Stimulated activated CD4-positive, alpha-beta T cell treated with anti-CD3 and anti-CD28 coated beads, Interleukin-1b, Interleukin-23, amount 100 ng/mL, for 1 hour (primary cell): ENCODE measurements around the gene SDR39U1.

Source experiments
- DNase-seq, 2 donors: peaks; one replicate each; pipeline ENCODE4 v3.0.0-alpha.2; 2020; ENCODE audit warnings: low read depth in 2 of 2

SDR39U1 gene

DNA sequence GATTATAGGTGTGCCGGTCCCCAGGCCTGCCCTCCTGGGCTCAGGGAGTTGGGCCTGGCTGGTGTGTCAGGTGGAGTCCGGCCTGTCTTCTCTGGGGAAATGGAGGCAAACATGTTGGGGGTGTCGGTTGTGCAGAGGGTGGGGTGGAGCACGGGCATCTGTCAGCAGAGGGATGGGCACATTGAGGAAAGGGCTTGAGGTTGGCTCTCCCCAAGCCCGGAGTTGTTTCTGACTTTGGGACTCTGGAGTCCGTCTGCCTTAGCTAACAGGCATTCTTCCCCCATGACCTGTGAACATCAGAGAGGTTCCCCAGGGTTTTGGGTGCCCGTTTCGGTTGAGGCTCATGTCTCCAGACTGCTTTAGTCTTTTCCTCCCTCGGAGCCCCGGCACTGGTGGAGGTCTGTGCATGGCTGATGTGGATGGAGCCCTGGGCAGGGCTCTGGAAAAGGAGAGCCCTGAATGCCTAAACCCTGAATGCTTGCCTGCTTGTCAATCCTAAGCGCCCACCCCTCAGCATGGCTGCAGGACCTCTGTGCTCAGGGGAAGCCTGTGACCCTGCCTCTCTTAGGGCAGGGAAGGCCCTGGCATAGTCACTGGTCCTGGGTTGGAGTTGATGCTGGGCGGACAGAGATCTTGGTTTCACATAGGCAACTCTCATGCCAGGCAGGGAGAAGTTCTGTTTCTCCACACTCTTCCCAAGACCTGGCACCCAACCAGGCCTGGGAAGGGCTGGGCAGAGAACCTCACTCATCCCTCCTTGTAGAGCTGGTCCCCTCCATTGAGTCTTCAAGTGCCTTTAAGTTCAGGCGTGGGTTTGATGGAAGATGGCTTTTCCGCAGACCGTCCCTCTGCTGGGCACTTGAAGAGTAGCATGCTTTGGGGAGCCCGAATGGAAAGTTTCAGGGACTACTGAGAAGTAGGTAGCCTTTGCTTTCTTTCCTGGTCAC lies 30.9 kb downstream of the SDR39U1 start:
- no peak for DNase-seq

DNA sequence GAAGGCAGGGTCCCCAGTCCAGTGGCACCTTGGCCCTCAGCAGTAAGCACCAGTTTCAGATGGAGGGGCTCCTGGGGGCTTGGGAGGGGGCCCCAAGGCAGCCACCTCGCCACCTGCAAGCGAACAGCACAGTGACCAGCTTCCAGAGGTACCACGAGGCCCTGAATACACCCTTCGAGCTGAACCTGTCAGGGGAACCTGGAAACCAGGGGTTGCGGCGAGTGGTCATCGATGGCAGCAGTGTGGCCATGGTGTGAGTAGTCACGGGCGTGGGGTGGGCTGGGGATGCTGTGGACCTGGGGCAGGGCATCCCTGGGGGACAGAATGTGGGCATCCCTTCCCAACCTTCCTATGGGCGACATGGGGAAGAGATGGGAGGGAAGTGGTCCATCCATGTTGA lies 32.6 kb downstream of the SDR39U1 start:
- no peak for DNase-seq

DNA sequence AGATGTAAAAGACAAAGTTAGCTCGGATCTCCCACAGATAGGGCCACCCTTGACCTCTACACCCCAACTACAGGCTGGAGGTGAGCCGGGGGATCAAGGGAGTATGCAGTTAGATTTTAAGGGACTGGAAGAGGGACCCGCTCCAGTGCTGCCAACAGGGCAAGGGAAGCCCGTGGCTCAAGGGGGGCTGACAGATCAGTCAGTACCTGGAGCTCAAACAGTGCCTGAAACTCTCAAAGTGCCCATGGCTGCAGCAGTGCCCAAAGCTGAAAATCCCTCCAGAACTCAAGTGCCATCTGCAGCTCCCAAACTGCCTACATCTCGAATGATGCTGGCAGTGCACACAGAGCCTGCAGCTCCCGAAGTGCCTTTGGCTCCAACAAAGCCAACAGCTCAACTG lies 33.4 kb downstream of the SDR39U1 start:
- no peak for DNase-seq

DNA sequence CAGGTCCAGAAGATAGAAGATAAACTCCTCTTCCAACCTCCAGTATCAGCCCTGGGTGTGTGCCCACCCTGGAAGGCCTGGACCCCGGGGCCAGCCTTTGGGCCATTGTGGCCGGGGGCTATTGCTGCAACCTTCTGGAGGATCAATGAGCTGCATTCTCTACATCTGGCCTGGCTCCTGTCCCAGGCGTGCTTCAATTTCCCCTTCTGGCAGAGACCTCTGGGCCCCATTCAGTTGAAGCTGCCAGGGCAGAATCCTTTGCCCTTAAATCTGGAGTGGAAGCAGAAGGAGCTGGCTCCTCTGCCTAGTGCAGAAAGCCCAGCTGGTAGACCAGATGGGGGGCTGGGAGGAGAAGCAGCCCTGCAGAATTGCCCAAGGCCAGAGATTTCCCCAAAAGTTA lies 33.8 kb downstream of the SDR39U1 start:
- DNase-seq, result no peak

DNA sequence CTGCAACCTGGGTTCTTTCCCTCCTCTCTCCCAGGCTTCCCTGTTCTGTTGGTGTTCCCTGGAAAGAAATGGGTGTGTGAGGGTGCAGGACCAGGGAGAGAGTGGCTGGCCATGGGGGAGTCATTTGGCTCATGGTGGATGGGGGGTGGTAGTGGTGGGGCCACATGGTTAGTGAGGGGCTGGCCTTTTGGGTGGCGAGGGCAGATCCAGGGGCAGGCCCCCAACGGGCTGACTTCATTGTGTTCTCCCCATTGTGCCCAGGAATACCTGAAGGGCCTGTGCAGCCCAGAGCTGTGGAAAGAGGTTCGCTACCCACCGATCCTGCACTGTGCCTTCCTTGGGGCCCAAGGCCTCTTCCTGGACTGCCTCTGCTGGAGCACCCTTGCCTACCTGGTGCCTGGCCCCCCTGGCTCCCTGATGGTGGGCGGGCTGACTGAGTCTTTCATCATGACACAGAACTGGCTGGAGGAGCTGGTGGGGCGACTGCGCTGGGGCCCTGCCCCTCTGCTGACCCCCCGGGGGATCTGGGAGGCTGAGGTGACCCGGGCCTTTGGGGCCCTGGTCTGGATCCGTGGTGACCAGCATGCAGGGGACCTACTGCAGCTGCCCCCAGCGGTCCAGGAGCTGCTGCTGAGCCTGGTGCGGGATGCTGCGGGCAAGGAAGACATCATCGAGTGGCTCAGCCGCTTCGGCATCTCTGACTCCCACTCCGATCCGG lies 34.8 kb downstream of the SDR39U1 start:
- no peak for DNase-seq

DNA sequence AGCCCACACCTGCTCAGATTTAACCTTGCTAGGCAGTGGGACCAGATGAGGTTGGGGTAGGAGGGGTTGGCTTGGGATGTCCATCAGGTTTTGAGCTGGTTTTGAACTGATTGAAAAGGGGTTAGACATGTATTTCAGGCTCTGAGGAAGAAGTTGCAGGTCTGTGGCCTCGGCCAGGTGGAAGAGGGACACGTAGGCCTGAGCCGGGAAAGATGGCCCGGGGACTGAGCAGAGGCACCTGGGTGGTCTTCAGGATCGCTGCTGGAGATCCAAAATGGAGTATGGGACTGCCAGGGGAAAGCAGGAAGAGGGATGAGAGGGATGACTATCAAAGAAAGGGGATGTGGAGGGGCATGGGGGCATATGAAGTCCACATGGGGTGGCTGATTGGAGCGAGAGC lies 36.2 kb downstream of the SDR39U1 start:
- no peak for DNase-seq

DNA sequence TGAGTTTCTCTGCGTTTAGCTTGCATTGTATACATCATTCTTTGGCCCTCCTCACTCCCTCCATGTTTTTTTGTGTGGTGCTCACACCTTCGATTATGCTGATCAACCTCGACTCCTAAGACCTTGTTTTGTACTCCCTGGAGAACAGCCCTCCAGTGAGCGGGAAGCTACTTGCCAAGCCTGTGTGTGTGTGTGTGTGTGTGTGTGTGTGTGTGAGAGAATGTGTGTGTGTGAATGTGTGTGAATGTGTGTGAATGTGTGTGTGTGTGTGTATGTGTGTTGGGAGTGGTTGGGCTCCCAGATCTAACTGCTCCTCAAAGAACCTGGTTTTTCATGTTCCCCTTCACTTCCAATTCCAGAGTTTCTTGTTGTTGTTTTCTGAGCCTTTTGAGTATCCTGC lies 37.8 kb downstream of the SDR39U1 start:
- no peak for DNase-seq

DNA sequence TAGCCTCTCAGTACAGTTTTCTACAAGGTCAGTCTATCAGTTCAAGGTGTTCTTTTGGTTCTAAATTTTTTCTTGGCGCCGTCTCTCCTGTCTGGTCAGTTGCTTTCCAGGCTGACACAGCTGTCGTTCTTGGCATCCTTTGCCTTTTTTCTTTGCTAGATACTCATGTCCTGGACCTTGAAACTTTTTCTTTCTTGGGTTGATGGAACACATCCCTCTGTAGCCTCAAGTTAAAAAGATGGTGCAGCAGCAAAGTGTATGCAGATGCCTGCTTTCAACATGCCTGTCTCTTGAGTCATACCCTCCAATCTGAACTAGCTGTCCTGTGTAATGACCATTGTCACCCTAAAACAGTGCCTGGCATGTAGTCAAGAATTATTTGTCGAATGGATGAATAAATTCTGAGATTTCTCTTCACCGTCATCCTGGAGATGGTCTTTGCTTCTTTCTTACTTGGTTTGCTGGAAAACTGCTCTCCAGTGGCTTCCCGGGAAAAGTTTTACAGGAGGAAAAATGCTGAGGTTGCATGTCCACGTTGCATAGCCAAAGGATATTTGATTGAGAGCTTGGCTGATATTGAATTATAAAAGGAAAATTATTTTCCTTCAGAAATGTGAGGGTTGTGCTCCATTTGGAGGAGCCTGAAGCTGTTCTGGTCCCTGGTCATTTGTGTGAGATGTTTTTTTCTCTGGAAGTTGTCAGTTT lies 39.1 kb downstream of the SDR39U1 start:
- DNase-seq, result no peak

DNA sequence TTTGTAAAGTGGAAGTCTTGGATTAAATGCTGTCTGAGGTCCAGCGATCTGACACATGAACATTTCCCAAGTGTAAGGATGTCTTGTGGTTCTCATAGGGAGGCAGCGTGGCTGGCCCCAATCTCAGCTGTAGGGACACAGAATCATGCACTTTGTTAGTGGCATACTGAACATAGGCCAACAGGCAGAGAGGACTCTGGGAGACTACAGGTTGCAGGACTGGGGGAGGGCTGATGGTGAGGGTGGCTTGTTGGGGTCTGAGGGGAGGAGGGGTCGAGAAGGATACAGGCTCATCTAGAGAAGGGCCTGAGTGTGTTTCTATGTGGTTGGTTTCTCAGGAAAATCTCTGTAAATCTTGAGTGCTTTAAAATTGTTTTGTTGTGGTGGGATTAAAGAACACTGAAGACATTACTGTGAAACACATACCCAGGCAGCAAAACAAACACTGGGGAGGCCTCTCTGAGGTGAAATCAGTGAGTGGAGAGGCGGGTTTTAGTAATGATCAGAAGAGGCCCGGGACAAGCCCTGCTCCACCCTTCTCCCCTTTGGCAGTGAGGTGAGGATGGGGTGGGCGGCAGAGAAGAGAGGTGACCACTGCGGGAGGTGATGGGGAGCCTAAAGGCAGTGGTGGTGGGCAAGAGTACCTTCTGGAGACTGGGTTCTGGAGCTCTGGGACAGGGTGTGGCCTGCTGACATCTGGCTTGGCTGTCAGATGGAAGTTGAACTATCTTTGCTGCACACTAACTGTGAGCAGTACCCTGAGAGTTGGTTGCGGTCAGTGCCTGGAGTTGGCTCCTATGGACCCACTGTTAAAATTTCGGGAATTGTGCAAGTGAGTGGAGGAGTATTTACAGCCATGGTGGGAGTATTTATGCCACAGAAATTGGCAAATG lies 40.5 kb downstream of the SDR39U1 start:
- no peak for DNase-seq

DNA sequence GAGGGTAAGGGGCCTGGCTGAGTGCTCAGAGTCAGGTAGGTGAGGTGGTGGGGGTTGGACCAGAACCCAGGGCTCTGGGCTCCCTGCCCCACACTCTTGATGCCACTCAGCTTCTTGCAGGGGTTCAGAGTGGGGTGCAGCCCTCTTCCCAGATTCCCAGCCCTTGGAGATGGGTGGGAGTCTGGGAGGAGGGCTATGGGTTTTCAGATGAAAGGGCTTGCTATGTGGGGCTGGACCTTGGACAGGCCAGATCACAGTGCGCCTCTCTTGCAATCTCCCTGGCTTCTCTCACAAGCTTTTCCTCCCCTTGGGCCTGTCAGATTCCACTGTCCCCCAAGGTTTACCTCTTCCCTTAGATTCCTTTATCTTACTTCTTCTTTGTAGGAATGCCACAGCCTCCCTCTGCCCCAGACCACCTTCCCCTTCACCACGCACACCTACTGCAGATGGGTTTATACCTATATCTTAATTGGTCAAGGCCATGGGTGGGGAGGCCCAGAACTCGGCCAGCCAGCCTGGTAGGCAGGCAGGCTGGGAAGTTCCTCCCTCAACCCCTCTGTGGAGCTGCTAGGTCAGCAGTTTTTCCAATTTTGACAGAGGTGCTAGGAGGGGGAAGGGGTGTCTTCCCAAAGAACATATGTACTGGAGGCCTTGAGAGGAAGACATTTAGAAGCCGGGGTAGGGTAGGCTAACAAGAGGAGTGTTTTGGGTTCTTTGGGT lies 42.4 kb downstream of the SDR39U1 start:
- DNase-seq, result no peak

DNA sequence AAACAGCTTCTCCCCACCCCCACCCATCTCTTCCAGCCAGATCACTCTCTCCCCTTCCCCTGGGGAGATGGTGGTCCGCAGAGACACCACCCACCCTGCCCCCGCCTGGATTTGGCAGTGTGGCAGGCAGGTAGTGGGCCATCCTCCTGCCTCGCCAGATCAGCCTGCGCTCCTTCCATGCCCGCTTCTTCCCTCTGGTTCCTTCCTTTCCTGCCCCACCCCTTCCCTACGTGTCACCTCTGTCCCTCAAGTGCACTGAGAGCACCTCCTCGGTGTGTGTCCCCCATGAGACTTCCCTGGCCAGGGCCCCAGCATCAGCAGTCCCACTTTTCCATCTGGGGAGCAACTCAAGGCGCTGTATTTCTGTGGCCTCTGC lies 43.1 kb downstream of the SDR39U1 start:
- no peak for DNase-seq

DNA sequence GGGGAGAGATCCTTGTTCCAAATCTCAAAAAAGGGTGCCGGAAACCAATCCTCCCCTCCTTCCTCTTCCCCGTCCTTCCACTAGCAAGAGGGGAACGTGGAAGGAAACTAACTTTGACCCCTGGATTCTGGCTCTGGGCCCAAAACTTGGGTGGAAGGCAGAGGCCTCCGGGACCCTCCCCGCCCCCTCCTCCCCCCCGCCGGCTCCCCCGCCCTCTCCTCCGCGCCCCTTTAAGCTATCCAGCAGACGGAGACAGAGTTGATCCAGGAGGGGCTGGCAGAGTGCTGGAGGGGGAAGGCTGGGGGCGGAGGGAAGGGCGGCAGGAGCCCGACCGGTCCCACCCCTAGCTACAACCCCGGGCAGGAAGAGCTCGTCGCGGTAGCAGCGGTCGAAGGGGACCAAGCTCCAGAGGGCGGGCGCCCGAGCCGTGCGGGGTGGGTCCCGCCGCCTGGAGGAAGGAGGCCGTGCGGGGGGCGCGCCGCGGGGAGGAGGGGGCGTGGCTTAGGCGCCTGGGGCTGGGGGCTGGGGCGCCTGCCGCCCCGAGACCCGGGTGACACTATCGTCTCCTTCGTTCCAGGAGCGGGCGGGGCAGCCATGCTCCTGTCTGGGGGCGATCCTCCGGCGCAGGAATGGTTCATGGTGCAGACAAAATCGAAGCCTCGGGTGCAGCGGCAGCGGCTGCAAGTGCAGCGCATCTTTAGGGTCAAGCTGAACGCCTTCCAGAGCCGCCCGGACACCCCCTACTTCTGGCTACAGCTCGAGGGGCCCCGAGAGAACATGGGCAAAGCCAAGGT lies 43.7 kb downstream of the SDR39U1 start, which contains the start of gene NYNRIN:
NYNRIN (plus strand) TSS at position 351 of the 794 bp plus-strand sequence; CDS start at position 595, 244 bp downstream.
- no peak for DNase-seq

DNA sequence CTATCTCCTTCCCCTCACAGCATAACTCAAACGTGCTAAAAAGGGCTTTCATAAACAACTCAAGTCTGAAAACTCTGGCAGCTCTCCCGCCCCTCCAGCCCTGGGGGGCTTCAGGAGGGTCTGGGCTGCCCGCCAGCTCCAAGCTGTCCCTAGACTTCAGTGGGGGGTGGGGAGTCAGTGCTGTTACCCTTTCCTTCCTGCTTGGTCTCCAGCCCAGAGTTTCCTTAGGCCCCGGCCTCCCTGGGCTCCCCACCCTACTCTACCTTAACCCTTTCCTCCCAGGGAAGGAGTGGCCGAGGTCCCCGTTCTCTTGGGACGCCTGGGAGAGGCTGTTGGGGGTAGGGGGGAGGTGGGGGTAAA lies 44.3 kb downstream of the SDR39U1 start:
- DNase-seq, result no peak

DNA sequence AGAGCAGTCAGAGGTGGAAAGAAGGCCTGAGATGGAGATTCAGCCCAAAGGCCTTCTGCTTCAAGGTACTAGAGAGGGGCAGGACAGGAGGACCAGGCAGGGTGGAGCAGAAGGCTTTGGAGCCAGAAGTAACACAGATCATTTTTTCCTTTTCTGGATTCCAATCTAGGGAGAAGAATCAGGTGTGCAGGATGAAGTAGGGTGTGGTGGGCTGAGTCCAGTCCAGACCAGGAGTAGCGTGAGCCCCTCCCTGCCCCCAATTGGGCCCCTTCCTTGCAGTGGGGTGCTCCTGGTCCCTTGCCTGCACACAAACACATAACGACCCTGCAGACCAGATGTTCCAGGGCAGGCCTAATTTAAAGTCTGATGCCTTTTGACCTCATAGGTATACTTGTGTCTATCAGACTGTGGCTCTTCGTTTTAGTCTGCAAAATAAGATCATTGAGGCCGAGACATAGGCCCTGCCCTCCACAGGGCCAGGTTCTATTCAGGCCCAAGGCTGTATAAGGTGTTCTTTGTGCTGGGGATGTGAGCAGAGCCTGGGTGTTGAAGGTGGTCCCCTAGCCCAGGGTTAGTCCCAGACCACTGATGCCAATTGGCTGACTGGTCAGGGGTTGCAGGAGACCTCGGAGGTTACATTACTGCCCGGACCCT lies 44.8 kb downstream of the SDR39U1 start:
- no peak for DNase-seq

DNA sequence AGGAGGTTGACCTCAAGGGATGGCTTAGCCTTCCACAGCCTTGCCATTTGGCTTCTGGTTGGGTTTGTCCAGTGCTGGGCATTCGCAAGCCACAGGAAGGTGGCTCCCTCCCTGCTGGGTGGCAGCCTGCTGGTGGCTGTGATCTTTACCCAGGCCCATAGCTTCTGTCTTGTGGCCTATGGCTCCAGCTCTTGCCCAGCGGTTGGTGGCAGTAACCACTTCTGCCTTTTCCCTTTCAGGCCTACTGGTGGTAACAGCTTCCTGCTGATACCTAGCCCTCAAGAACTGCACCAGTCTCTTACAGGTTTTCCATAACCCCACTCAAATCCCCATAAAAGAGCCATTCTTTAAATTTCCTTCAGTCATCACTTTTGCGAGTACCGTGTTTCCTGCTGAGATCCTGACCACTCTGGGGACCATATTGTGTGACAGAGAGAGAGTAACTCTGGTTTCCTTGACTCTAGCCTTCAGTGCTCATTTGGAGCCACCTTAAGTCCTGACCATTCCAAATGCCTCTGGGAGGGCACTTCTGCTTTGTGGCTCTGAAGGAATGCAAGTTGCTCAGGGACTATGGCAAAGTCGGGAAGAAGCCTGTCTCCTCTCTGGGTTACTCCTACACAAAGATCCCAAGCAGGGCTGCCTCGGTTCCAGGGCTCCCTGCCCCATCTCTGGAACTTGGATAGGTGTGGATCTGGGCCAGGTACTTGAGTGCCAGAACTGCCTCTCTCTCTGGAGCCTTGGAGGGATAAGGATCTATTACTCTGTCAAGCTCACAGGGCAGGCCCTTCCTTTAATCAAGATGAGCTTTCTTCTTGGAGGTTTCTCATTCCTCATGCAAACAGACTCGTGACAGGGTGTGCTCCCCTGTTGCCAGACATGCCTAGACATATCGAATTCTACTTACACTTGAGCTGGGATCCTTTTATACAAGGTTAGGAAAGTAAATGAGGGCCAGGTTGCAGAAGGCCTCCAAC lies 46.7 kb downstream of the SDR39U1 start:
- DNase-seq, result no peak

DNA sequence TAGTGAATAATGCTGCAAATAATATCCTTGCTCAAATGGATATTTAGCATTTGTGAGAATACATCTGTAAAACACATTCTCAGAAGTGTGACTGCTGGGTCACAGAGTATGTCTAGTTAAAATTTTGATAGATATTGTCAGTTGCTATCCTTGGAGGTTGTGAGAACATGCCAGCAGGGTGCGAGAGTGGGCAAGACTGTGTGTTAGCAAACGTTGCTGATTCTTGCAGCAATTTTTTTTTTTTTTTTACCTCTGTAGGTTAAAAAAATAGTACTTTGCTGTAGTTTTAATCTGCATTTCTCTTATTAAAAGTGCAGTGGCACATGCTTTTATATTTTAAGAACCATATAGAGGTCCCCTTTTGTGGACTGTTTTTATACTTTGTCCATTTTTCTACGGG lies 48.3 kb downstream of the SDR39U1 start:
- DNase-seq, result no peak

DNA sequence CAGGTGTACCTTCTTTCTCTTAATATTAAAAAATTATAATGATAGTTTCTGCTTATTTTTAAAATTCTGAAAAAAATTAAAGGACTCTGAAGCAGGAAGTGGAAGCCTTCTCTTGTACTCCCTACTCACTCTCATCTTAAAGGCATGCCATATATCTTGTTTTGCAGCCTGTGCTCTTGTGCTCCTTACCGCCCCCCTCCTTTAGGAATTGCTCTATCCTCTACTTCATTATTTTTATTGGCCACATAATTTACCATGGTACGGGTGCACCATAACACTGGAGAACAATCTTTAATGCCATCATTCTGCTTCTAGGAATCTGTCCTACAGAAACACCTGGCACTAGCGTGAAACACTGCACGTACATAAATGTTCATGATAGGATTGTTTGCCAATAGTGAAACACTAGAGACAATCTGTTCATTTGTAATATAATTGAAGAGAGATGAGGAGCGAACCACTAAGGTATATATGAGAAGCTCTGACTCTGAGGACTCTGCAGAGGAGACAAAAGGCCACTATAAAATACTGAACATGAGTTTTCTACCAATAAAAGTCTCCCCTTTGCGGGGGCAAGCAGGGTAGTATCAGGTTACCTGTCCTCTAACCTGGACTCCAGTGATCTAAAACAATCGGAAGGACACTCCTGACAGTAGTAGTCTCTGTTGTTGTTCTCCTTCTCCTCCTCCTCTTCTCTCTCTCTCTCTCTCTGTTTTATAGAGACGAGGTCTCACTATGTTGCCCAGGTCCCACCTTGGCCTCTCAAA lies 50.1 kb downstream of the SDR39U1 start:
- DNase-seq, result no peak
